ENCODE measurements around the gene GKN2. TPM values are rescaled to one million over a fixed set of nuclear protein-coding genes. Genes with fewer than 3 reads are reported as not detected.

GKN2 gene
- total RNA-seq, 6 experiments from 2014 or later, result not detected

- Mint-ChIP-seq H3K27ac (no peak overlapping the region), H3K9me3 (no peaks in the 10 kb centered on the region), H3K36me3 (ENCODE audit: low read depth) (no peaks in the 10 kb centered on the region), H3K27me3 (ENCODE audit: insufficient read depth) (peaks cover 9% of the 10 kb centered on the region; the same call in 1 of the 2 replicates), H3K4me1 (ENCODE audit: low read depth) (peaks cover 20% of the 10 kb centered on the region), H3K4me3 (no peak overlapping the region)
- TF ChIP-seq CTCF (IDR thresholded peaks at IDR 0.05), result peak; percentile 94
- DNase-seq, result peak; percentile 47
Observed at GRCh38 chr2:68909793-68910674, 42.7 kb downstream of the GKN2 start.

GRCh38 chr2:68908392-68908970, 44.2 kb downstream of the GKN2 start:
- peak; percentile 23 for DNase-seq
- H3K27me3 Mint-ChIP-seq (ENCODE audit: insufficient read depth), result peaks cover 17% of the 10 kb centered on the region; the same call in 1 of the 2 replicates
- no peak for TF ChIP-seq CTCF (IDR thresholded peaks at IDR 0.05)
- no peak overlapping the region for H3K4me3 Mint-ChIP-seq
- H3K4me1 Mint-ChIP-seq (ENCODE audit: low read depth), result peaks cover 25% of the 10 kb centered on the region
- H3K9me3 Mint-ChIP-seq, result no peaks in the 10 kb centered on the region
- no peaks in the 10 kb centered on the region for H3K36me3 Mint-ChIP-seq (ENCODE audit: low read depth)
- peak overlapping the region; percentile 38; the same call in 1 of the 2 replicates for H3K27ac Mint-ChIP-seq

GRCh38 chr2:68907920-68908253, 44.8 kb downstream of the GKN2 start:
- Mint-ChIP-seq H3K4me3 (no peak overlapping the region), H3K4me1 (ENCODE audit: low read depth) (peaks cover 25% of the 10 kb centered on the region), H3K9me3 (no peaks in the 10 kb centered on the region), H3K27ac (no peak overlapping the region), H3K36me3 (ENCODE audit: low read depth) (no peaks in the 10 kb centered on the region), H3K27me3 (ENCODE audit: insufficient read depth) (peaks cover 18% of the 10 kb centered on the region)
- TF ChIP-seq CTCF (IDR thresholded peaks at IDR 0.05), result no peak
- DNase-seq, result no peak

GRCh38 chr2:68907232-68907919, 45.3 kb downstream of the GKN2 start:
- Mint-ChIP-seq H3K4me1 (ENCODE audit: low read depth) (peaks cover 25% of the 10 kb centered on the region), H3K4me3 (no peak overlapping the region), H3K27ac (no peak overlapping the region), H3K9me3 (peaks cover 3% of the 10 kb centered on the region; the same call in 1 of the 2 replicates), H3K27me3 (ENCODE audit: insufficient read depth) (peaks cover 18% of the 10 kb centered on the region), H3K36me3 (ENCODE audit: low read depth) (no peaks in the 10 kb centered on the region)
- DNase-seq, result no peak
- no peak for TF ChIP-seq CTCF (IDR thresholded peaks at IDR 0.05)

GRCh38 chr2:68906716-68907115, 46.0 kb downstream of the GKN2 start:
- Mint-ChIP-seq H3K36me3 (ENCODE audit: low read depth) (peaks cover 3% of the 10 kb centered on the region; the same call in 1 of the 2 replicates), H3K27me3 (ENCODE audit: insufficient read depth) (peaks cover 18% of the 10 kb centered on the region), H3K27ac (no peak overlapping the region), H3K4me3 (no peak overlapping the region), H3K4me1 (ENCODE audit: low read depth) (peaks cover 25% of the 10 kb centered on the region), H3K9me3 (peaks cover 9% of the 10 kb centered on the region)
- no peak for TF ChIP-seq CTCF (IDR thresholded peaks at IDR 0.05)
- no peak for DNase-seq

Data from HFFc6 (cell line).